Nucleus accumbens (tissue), 56 donors: Measurements from ENCODE around the gene PCK1.

Source experiments
- DNase-seq, 56 donors: peaks; one replicate each; lab custom pipeline; 2025; lab: John Stamatoyannopoulos, UW

Gene PCK1

DNA sequence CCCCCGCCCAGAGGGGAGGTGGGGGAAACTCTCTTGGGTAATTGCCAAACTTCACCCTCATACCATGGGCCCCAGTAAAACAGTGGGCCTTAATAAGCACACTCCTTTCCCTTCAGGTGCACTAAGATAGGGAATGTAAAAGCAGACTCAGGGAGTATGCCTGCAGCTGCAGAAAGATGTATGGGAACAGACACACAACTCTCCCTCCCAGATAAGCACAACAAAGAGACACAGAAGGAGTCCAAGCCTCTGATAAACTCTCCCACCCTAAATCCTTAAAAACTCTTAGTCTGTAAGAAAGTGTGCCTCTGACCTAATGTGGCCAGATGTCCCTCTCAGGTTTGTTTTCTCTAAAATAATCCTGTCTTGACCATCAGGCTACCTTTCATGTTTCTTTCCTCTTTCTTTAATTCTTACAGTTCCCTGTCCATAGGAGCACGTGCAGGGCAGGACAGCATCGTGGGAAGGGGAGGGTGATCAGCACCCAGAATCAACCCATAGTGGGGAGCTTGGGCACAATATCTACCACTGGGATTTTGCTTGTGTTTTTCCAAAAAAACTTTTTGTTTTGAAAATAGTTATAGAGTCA lies 24.7 kb upstream of the PCK1 start:
- DNase-seq, result no peak

DNA sequence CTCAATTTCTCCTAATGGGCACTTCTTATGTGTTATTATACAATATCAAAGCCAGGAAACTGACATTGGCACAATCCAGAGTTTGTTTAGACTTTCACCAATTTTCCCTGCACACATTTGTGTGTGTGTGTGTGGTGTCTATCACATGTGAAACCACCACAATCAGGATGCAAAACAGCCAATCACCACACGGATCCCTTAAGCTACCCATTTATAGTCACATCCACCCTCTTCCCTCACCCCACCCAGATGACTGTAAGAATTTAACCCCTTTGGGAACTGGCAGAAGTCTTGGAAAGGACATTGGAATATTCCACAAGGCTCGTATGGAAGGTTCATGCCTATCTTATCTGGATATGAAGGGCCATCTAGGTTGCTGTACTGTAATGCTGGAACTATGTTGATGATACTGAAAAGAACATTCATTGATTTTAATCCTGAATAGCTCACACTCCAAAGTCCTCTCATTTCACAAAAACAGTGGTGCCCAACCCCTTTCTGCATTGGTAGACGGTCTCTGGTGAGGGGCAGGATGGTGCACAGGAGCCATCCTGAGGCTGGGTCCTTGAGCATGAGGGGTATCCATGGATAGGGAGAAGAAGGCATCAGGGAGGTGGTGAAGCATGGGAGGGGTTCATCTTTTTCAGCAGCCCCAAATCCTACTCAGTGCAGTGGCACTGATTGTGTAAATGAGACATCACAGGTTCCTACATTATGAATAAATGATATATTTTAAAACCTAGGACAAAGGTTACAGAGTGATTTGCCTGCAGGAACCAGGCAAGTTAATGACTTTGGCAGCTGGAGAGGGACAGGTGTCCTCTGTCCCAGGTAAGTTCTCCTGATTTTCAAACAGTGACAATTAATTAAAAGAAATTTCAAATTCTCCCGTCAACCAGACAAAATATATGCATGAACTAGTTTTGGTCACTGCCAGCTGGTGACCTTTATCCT lies 23.9 kb upstream of the PCK1 start:
- no peak for DNase-seq

DNA sequence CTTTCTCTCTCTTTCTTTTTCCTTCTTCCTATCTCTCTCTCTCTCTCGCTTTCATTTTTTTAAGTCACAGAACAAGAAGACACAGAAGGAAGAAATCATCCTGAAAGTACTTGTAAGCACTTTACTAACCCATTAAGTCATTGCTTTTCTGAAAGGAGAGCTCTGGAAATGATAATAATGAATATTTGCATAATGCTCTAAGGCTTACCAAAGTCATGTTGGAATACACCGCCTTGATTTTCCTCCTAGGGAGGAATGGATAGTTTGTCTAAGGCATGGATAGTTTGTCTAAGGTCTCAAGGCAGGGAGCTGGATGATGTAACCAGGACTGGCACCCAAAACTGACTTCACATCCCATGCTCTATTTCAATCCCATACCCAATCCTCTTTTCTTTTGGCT lies 23.1 kb upstream of the PCK1 start:
- no peak for DNase-seq

DNA sequence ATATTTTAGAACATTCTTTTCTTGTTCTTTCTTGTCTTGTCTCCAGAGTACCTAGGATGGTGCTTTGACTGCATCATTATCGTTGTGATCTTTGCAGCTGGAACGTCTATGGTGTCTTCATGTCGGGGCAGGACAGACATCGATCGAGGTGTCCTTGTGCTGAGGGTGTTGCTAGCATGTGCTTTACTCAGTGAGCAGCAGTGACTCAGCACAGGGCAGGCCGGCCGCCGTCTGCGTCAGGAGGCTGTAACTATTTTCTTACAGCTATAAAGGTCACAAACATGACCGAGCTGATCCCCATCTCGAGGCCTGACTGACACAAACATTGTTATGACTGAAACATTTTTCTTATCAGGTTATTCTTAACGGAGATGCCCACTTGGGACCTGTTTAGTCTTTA lies 21.0 kb upstream of the PCK1 start:
- no peak for DNase-seq

DNA sequence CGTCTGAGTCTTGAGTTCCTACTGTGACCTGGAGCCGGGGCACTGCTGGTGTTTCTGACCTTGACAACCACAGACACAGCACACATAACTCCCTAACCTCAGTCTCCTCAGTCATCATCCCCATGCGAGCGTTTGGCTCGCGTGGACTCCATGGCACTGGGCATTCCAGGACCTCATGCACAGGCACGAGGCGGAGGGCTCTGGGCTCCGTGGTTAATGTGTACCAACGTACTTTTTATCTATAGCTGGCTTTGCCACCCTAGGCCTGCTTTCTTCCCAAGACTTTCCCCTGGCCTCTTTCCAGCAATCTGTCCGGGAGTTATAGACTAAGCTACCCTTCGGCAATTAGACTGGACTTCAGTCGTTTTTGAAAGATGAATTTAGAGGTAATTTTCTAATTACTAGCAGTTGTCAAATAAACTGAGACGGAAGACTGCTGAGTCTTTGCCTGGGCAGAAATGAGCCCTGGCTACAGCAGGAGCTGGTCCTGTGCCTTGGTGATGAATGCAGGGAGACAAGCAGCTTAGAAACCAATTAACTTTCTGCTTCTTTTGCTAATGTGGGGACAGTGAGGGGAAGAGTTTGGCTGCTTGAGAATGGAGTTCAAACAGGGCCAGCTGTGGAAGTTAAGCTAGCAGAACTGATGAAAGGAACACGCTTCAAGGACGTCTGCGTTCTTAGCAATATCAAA lies 19.9 kb upstream of the PCK1 start:
- DNase-seq, result no peak

DNA sequence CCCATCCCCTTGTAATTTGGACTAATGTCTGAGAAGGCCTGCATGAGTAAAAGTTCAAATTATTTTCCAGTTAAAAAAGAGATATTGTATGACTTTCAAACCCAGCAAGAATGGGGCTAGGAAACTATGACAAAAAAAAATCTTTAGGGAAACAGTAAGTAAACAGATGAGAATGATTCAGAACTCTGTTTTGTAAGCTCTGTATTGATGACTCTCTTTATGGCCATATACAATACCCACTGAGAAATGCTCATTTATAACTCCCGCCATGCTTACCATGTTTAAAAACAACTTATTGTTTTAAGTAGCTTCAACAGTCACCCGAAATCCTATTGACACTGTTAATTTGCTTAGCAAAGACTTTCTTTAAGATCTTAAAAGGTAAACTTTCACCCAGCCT lies 17.2 kb upstream of the PCK1 start:
- DNase-seq, result no peak

DNA sequence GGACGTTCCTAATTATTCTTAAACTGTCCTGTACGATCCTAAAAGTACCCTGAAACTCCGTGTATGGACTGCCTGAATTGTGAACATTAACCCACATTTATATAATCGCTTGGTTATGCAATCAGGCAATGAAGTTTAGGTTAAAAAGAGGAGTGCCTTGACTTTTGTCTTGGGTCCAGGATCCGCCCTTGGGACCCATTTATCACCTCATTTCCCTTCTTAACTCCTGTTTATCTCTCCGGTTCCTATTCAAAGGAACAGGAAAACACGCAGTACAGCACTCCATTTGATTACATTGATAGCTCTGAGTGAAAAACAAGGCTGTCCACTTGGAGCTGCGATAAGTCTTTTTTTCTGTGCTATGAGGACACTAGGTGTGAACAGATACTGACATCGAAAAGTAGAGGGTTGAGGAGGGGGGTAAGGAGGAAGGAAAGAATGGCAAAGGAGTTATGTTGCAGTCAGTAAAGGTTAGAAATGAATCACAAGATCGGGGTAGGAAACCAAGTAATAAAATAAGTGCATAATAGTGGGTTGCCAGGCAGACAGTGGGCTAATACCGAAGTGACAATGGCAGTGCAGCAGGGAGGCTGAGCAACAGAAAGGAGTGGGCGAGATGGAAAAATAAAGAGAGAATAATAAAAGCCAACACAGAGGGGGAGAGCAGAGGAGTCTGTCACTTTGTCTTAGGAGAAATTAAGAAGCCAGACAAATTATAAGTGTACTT lies 15.9 kb upstream of the PCK1 start:
- DNase-seq, result peak in 22 of 56 donors; percentile 9 to 61 (median 32)

DNA sequence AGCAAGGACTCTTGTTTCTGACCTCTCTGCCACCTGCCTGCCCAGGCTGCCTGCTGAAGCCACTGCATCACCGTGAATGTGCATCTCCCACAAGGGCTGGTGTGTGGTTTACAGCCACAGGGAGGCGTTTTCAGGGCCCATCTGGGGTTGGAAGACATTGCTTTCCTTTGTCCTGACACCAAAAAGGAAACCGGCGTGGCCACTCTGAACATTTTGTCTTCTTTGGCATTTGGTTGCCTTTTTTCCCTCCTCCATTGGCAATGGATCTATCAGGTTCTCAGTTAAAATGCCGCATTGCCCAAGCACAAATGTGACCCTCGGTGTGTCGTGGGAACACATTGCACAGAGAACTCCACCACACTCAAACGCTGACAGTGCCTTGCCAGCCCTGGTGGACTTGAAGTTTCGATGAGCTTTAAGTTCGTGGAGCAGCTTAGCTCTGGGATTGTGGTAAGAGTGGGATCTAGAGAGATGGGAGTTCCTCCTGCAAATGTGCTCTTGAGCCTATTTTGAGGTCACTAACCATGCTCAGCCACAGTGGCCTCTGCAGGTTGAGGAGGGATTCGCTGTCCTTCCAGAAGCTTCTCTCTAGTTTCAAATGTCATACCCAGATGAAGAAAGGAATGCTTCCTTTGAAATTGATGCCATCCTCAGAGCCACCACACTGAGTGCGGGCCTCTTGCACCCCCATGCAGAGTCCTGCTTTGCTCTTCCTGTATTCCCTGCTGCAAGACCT lies 14.8 kb upstream of the PCK1 start:
- no peak for DNase-seq

DNA sequence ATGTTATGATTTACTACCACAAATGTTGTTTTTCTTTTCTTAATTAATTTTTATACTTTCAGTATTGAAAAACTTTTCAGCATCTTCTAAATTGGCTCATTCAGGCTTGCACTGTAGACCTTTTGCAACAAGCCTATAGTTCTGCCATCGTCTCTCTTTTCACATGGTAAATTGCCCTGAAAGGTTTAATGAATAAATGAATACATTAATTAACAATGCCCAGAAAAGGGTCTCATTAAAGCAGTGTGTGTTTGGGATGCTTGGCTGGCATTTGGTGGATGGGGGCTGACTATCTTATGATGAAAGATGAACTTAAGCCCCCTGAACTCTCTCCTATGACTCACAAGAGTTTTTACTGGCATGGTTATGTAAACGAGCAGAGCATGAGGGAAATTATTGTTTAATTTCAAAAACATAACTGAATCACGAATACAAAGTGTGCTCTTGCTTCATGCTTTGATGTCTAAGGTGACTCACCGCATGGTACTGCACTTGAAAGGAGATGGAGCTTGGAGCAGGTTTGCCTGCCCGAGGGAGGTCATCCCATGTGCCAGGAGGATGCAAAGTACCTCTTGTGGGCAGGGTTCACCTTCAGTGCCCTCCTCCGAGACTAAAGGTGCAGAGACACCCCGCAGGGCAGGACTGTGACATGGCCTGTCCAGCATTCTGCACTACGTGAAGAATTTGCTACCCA lies 13.8 kb upstream of the PCK1 start:
- peak in 10 of 56 donors; percentile 3 to 50 (median 21) for DNase-seq

DNA sequence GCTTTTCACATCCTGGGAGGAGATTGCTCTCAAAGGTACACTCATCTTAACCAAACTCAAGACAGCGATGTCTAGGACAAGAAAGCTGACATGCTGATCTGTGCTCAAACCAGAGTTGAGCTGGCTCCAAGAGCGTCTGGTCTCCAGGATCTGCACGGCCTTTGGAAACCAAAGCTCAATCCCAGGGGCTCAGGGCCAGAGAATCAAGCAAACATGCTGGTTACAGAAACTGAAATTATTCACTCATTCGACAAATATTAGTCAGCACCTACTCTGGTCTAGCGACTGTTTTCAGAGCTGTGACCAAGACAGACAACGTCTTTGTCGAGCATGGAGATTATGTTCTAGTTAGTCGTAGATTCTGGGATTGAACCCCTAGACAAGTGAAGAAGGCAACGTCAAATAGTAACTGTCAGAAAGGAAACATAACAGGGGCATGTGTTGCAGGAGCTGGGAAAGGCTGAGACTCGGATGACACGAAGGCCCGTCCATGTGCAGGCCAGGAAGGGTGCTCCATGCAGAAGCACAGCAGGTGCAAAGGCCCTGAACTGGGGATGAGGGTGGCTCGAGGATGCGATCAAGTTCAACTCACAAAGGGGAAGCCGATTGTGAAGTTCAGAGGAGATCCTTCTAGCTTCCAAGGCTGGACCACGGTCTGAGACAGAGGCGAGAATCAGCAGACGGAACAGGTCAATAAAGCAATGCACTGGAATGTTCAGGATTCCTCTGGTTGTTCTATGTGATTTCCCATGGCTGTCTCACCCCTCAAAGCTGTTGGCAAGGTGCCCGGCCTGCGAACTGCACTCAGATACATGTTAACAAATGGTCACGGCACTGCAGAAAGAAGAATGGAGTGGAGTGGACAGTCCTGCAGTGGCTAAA lies 12.5 kb upstream of the PCK1 start:
- no peak for DNase-seq

DNA sequence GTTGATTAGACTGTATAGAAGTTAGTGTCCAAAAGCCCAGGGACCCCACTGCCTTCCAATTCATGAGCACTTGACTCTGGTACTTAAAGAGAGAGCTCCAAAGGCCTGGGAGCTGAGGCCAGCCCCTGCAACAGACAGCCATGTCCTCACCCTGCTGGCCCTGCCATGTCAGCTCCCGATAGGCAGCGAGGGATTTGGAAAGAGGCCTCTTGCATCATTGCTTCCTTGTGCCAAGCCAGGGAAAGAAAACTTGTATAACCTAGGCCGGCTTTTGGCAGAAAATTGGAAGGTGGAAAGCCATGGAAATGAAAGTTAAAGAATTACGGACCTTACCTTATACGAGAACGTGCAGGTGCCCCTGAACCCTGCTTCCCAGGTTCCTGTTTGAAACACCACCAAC lies 8.4 kb upstream of the PCK1 start:
- DNase-seq, result no peak

DNA sequence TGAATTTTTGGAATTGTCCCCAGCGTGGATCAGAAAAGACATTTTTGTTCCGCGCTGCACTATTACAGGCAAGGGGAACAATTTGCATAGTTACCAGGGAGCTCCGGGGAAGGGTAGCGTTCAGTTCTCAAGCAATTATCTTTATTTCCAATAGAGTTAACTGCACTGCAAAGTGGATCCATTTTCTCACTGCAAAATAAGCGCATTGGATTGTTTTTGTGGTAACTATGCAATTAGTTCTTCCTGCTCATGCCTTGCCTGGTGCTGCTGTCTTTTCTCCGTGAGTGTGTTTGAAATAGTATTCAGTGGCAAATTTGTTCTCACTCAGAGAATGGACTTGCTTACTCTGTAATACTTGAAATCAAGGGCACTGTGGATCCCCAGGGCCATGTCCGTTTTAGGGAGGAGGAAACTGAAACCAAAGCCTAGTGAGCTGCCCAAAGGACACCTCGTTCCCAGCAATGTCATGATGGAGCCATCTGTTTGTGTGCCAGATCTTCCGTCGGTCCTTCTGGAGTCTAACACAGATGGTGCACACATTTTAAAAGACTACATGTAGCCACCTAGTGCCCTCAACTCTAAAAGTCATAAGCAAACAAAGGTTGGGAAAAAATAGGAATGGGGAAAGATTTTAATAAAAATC lies 7.4 kb upstream of the PCK1 start:
- peak in 7 of 56 donors; percentile 11 to 32 (median 17) for DNase-seq

DNA sequence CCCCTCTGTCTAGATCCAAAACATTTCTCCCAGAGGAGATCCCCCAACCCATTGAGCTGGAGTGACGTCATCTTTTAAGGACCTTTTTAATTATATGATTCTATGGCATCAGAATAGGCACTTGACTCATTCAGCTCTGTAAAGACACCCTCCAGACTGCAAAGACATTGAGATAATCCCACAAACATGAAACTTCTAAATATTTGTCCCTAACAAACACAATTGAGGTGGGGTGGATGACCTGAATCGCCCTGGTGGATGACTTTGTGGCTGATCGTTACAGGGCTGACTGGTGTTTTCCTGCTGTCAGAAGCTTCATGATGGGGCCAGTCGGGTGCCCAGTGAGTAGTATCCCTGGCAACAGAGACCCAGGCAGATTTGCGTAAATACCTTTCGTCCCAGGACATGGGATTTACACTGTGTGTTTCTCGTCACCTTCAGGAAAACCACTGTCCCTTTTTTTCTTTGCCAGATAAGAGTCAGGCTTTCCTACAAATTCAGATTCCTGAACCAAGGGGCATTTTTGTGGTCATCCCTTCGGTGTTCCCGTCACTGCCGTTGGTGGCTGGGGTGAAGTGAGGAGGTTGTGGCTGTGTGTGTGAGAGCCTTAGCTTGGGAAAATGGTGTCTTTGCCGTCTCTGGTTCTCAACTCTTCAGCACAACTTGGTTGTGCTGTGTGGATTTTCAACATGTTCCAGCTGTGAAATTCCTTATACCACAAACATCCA lies 5.3 kb upstream of the PCK1 start:
- no peak for DNase-seq

DNA sequence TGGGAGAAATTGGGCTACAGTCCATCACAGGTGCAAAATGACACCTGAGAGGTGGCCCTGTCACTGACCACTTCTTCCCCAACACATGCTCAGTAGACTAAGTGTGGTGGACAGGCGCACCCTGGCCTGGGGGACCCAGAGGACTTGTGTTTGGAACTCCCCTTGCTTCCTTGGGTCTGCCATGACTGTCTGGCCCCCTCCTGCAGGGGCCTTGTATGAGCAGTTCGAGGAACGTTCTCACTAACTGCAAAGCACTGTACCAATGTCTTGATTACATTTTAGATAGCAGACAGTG lies 4.0 kb upstream of the PCK1 start:
- DNase-seq, result no peak

DNA sequence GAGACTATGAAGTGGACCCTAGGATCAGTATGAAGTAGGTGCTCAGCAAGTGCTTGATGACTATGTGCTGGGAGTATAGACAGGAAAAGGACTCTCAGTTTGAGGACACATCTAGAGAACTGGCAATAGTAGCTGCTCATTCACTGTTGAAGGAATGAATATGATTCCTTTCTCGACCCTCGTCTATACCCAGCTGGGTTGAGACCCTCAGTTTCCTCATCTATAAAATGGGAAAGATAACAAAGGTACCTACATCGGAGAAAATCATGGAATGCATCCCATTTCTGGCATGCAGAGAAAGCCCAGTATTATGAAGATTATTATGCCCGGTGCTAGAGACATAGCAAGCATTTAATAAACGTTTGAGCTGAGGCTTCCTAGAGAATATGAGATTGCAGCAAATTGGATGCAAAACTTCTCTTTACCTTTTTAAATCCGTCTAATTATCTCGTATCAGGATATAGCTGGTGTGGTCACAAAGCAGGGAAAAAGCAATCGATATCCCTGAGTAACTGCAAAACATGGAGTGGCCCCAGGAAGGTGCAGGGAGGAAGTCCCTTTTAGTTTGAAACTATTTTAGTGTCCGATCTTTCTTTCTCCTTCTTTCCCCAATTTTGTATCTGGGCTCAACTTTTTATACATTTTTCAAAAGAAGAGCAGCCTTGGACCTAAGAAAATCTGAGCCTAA lies 2.8 kb upstream of the PCK1 start:
- no peak for DNase-seq

DNA sequence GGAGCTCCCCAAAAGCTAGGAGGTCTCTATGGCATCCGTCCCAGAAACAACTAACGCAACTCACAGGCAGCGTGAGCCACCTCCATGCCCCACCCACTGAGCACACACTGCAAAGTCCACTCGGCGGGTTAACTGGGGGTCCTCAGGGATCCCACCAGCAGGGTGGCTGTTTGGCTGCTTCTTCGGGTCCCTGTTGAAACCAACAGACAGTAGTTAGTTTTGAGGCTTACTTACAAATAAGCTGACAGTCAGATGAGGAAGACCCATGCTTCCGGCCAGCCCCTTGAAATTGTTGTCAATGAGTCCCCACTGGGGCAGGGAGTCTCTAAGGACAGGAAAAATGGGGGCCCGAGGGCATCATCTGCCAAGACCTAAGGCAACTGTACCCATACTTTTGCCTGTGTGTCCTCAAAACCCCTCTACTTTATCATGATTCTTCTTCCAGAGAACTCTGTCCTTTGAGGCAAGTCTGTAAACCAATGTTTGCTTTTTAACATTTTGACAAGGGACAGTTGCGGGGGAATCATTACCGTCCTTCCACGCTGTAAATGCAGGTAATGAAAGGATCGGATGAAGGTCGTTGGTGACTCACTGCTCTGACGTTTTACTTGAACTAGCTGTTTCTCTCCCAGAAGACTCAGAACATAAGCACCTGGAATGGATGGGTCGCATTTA lies 2.2 kb upstream of the PCK1 start:
- DNase-seq, result no peak
